A172 (cell line): ENCODE results near the gene DOCK11. TPM values are rescaled to one million over a fixed set of nuclear protein-coding genes. Genes with fewer than 3 reads are reported as not detected.

Source experiments
- DNase-seq: peaks from one replicate; pipeline ENCODE4 v3.0.0-alpha.2; 2015; ENCODE audit warnings: low spot score
- total RNA-seq: library from RNA; depleted of rRNA; stranded (reverse); fragments of >200 nt; shearing (Covaris generic); gene quantifications from 2 replicates; pipeline ENCODE4 v1.2.3, GENCODE V29; 2014

DOCK11 gene
- total RNA-seq, 1 experiment from 2014 or later = 26.5 TPM

- no peak for DNase-seq
Measured at GRCh38 chrX:118530219-118530911, 34.8 kb downstream of the DOCK11 start.

GRCh38 chrX:118534716-118535493 is 39.3 kb downstream of the DOCK11 start:
- no peak for DNase-seq

- DNase-seq = no peak
Measured at GRCh38 chrX:118536204-118536603, 40.6 kb downstream of the DOCK11 start.

GRCh38 chrX:118536687-118537461 is 41.3 kb downstream of the DOCK11 start:
- DNase-seq = peak; percentile 18

- no peak for DNase-seq
Measured at GRCh38 chrX:118538386-118538785, 42.8 kb downstream of the DOCK11 start.

- DNase-seq = no peak
Measured at GRCh38 chrX:118540342-118540741, 44.7 kb downstream of the DOCK11 start.

GRCh38 chrX:118541482-118541881 is 45.9 kb downstream of the DOCK11 start:
- DNase-seq = no peak

GRCh38 chrX:118545510-118545909 is 49.9 kb downstream of the DOCK11 start:
- DNase-seq = no peak

GRCh38 chrX:118548841-118549240 is 53.2 kb downstream of the DOCK11 start:
- DNase-seq = no peak

GRCh38 chrX:118550792-118551191 is 55.2 kb downstream of the DOCK11 start:
- DNase-seq = no peak

- no peak for DNase-seq
Measured at GRCh38 chrX:118551426-118551825, 55.8 kb downstream of the DOCK11 start.

- DNase-seq = peak; percentile 63
Measured at GRCh38 chrX:118552121-118552900, 56.7 kb downstream of the DOCK11 start.

GRCh38 chrX:118553042-118553710 is 57.6 kb downstream of the DOCK11 start:
- DNase-seq = peak; percentile 36

- DNase-seq = no peak
Measured at GRCh38 chrX:118554511-118554910, 58.9 kb downstream of the DOCK11 start.

- no peak for DNase-seq
Measured at GRCh38 chrX:118558926-118559325, 63.3 kb downstream of the DOCK11 start.

GRCh38 chrX:118560489-118560888 is 64.9 kb downstream of the DOCK11 start:
- no peak for DNase-seq

- peak; percentile 6 for DNase-seq
Measured at GRCh38 chrX:118562582-118563164, 67.1 kb downstream of the DOCK11 start.

- no peak for DNase-seq
Measured at GRCh38 chrX:118564498-118564897, 68.9 kb downstream of the DOCK11 start.

GRCh38 chrX:118565853-118566252 is 70.2 kb downstream of the DOCK11 start:
- no peak for DNase-seq

GRCh38 chrX:118566359-118566758 is 70.7 kb downstream of the DOCK11 start:
- no peak for DNase-seq

- no peak for DNase-seq
Measured at GRCh38 chrX:118569676-118570075, 74.1 kb downstream of the DOCK11 start.
